Right cardiac atrium (tissue), 5 donors: ENCODE data around the gene SPACA4. TPM values are rescaled to one million over a fixed set of nuclear protein-coding genes. Genes with fewer than 3 reads are reported as not detected.

Experiments
- ATAC-seq, 2 donors: fragments of 200-7000 bp; cut with Tn5 transposase; one replicate each; pipeline versions ENCODE4 v1.8.0 to v1.9.1; 2020; ENCODE audit warnings: moderate library complexity in 2 of 2, mild to moderate bottlenecking in 1 of 2
- DNase-seq, 3 donors: peaks; one replicate each; pipeline ENCODE4 v3.0.0-alpha.2; 2020
- H3K27ac ChIP-seq: one replicate; pipeline ENCODE4 v1.5.1; 2013; ENCODE audit warnings: mild to moderate bottlenecking, low read length, control low read depth, moderate library complexity
- H3K27me3 ChIP-seq: one replicate; pipeline ENCODE4 v1.6.1; 2013; ENCODE audit not compliant: control insufficient read depth, insufficient read depth
- H3K4me1 ChIP-seq: one replicate; pipeline ENCODE4 v1.6.1; 2013; ENCODE audit warnings: low read length; ENCODE audit not compliant: control insufficient read depth, insufficient read depth
- H3K4me3 ChIP-seq: one replicate; pipeline ENCODE4 v1.5.1; 2013; ENCODE audit warnings: low read length, control low read depth
- H3K9me3 ChIP-seq: one replicate; pipeline ENCODE4 v1.6.1; 2013; ENCODE audit warnings: low read length; ENCODE audit not compliant: control insufficient read depth
- WGBS: extraction: QIAGEN DNeasy Blood & Tissue Kit; methylation state at CpG from one replicate; pipeline ENCODE4 v1.1.7; 2013; 5-methylcytosine and 5-hydroxymethylcytosine counted together
- intact Hi-C, 4 donors: fragments of 100-400 bp; cut with DNase I; formaldehyde crosslinking; loops; one replicate each; pipeline versions ENCODE4 v1.11.0 to v1.14.0; 2022 to 2023
- polyA plus RNA-seq: library from polyadenylated mRNA; stranded (reverse); fragments of 200-250 nt; gene quantifications from one replicate; pipeline ENCODE4 v1.2.3, GENCODE V29; 2013
- total RNA-seq, 4 donors: library from RNA; stranded (reverse); fragmentation: NEBNext Ultra II Directional; extraction: Animal tissue kit (Norgen Biotek cat#: 25700); gene quantifications; one replicate each; pipeline ENCODE4 v1.2.1, GENCODE V29; 2021
- donor health status: healthy with polysubstance abuse.
- donor health status: DM: no; HTN: yes; CAD: no.
- donor health status: DM: no; HTN: no; CAD: no.
- donor health status: DM: no; HTN: yes; CAD: no; lungs with severe emphysema.
- donor health status: DM: yes; HTN: yes; CAD: no.

SPACA4 gene
- total and polyA plus RNA-seq, 5 donors, result not detected

GRCh38 chr19:48635966-48636858 is 29.7 kb downstream of the SPACA4 start:
- WGBS, result 1% methylated on average over 35 of the region's 35 CpGs
- Histone ChIP-seq H3K4me3 (peak overlapping the region; percentile 57), H3K27me3 (no peaks in the 10 kb centered on the region), H3K9me3 (no peaks in the 10 kb centered on the region), H3K27ac (peak overlapping the region; percentile 81), H3K4me1 (peaks cover 7% of the 10 kb centered on the region)
- DNase-seq, result peak in 2 of 3 donors; percentile 82 to 87
- ATAC-seq, result no peak
- intact Hi-C loops, result no loop called here

DNA sequence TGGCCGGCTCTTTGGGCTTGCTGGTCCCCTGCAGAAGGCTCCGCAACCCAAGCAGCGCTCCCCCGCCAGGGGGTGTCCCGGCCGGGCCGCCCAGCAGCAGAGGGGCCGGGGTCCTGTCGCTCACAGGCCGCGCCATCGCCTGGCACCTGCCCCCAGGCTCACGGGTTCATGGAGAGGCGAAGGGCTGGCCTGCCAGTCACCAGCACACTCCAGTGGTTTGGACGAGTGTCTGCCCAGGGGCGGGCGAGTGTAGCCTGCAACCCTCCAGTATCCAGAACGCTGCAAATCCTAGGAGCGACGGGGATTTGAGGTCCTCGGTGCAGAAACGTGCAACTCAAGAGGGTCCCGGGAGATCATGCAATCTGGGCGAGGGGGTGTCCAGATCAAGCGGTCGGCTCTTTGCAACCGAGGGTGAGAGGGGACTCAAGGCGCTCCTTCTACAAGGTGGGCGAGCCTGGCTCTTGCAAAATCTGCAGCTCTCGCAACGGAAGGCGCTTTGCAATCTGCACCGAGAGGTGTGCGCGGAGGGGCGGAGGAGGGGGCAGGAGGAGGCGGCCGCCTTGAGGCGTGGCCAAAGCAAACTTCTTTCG is 30.4 kb downstream of the SPACA4 start, which contains the start of gene DBP:
Gene DBP, minus strand, starts transcription at position 521 of the 590 bp plus-strand sequence. Its CDS starts 385 bp downstream, at position 136.
- H3K27ac ChIP-seq, result peak within 1 kb of the TSS; percentile 94
- no peaks in the 10 kb centered on the region for H3K27me3 ChIP-seq
- peak within 1 kb of the TSS; percentile 57 for H3K4me3 ChIP-seq
- peaks cover 6% of the 10 kb centered on the region for H3K4me1 ChIP-seq
- no peaks in the 10 kb centered on the region for H3K9me3 ChIP-seq
- DNase-seq (peak; percentile 58 to 87 (median 85)), ATAC-seq (peak; percentile 0 to 2)
- WGBS, result under 1% methylated on average over 40 of the region's 40 CpGs
- intact Hi-C loops, result no loop called here

DNA sequence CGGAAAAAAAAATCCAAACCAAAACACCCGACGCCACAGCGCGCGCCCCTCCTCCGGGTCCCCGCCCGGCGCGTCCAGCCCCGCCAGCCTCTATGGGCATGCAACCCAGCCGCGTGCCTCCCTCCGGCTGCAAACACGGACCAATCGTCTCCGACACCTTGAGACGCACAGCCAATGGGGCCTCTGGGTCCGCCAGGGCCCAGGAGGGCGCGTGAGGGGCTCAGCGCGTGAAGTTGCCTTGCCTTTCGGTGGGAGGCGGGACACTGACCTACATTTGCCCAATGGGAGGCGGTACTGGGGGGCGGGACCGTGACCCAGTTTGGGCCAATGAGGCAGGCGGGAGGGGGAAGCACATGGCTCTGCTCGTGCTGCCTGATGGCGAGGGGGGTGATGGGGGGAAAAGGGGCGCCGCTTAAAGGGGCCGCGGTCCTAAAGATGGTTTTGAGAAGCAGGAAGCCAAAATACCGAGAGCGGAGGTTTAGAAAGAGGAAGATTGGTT is 31.0 kb downstream of the SPACA4 start:
- H3K4me1 ChIP-seq, result peaks cover 6% of the 10 kb centered on the region
- peak overlapping the region; percentile 94 for H3K27ac ChIP-seq
- under 1% methylated on average over 38 of the region's 38 CpGs for WGBS
- DNase-seq, result peak; percentile 99 to 100 (median 100)
- intact Hi-C loops, result no loop called here
- peak; percentile 85 to 87 for ATAC-seq
- H3K4me3 ChIP-seq, result peak overlapping the region; percentile 57
- H3K9me3 ChIP-seq, result no peaks in the 10 kb centered on the region
- H3K27me3 ChIP-seq, result no peaks in the 10 kb centered on the region

- peak; percentile 85 to 91 (median 91) for DNase-seq
Observed at GRCh38 chr19:48637948-48638830, 31.6 kb downstream of the SPACA4 start.

GRCh38 chr19:48638831-48639381 is 32.4 kb downstream of the SPACA4 start:
- WGBS, result 79% methylated on average over 16 of the region's 16 CpGs
- H3K4me3 ChIP-seq, result no peak overlapping the region
- intact Hi-C loops, result no loop called here

More at GRCh38 chr19:48637948-48638830, 31.6 kb downstream of the SPACA4 start:
- WGBS, result 8% methylated on average over 29 of the region's 29 CpGs
- H3K4me1 ChIP-seq, result peaks cover 6% of the 10 kb centered on the region
- H3K27ac ChIP-seq, result peak overlapping the region; percentile 94
- intact Hi-C loops, result no loop called here
- ATAC-seq, result peak; percentile 47 to 59
- peak overlapping the region; percentile 42 for H3K4me3 ChIP-seq
- H3K27me3 ChIP-seq, result no peaks in the 10 kb centered on the region
- no peaks in the 10 kb centered on the region for H3K9me3 ChIP-seq

DNA sequence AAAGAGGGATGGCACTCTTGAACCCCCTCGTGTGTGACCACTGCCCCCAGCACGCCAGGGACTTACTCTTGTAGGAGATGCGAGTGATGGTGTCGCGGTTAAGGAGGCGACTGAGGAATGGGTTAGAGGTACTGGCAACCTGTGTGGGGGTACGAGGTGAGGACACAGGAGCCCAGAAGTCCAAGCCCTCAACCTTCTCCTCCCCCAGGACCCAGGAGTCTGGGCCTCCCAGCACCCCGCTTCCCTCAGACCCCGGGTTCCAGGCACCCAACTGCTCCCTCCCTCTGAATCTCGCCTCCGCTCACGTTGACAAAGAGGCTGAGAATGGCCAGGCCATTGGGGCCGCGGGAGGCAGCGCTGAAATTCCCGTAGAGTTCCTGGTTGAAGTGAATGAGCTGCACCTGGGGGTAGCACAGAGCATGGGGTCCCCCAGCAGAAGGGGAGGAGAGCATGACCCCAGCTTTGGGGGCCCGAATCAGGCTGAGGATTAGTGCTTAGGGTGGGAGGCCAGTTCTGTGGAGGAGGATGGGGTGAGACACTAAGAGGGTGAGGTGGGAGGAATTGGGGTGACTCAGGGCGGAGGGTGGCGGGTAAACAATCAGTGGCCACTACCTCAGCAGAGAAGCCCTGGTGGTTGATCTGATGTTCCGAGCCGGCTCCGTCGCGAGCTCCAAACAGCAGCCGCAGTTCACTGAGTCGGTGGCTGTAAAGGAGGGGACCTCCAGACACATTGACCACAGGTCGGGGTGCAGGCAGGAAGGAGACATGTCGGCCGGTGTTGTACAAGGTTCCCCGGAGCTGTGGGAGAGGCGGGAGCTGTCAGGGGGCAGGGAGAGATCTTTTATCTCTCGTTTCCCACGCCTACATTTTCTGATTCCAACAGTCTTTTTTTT is 33.2 kb downstream of the SPACA4 start:
- DNase-seq, result peak in 2 of 3 donors; percentile 56 to 69
- WGBS, result 63% methylated on average over 33 of the region's 33 CpGs
- Histone ChIP-seq H3K4me1 (peaks cover 4% of the 10 kb centered on the region), H3K27me3 (no peaks in the 10 kb centered on the region), H3K9me3 (no peaks in the 10 kb centered on the region), H3K4me3 (no peak overlapping the region), H3K27ac (no peak overlapping the region)
- intact Hi-C loops, result loop anchor here in 2 of 4 donors (10.0 kb wide), 1 partner anchor 195 kb away; the partner anchor contains the start of gene HSD17B14 (in 2 of the 2)
- no peak for ATAC-seq

More at GRCh38 chr19:48638831-48639381, 32.4 kb downstream of the SPACA4 start:
- no peak for ATAC-seq
- H3K27ac ChIP-seq, result peak overlapping the region; percentile 94
- peaks cover 6% of the 10 kb centered on the region for H3K4me1 ChIP-seq
- DNase-seq, result peak in 2 of 3 donors; percentile 70 to 76
- H3K9me3 ChIP-seq, result no peaks in the 10 kb centered on the region
- no peaks in the 10 kb centered on the region for H3K27me3 ChIP-seq

DNA sequence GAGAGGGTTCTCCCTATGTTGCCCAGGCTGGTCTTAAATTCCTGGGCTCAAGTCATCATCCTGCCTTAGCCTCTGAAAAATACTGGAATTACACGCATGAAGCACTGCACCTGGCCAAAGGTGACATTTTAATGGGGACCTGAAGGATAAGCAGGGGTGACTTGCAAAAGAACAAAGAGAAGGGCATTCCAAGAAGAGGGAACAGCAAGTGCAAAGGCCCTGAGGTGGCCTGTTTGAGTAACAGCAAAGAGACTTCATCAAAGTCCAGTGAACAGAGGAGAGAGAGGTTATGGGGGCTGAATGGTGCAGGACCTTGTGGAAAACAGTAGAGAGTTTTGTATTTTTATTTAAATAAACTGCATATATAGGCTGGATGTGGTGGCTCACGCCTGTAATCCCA is 35.3 kb downstream of the SPACA4 start:
- Histone ChIP-seq H3K4me3 (no peak overlapping the region), H3K27ac (no peak overlapping the region), H3K27me3 (no peaks in the 10 kb centered on the region), H3K4me1 (no peaks in the 10 kb centered on the region), H3K9me3 (no peaks in the 10 kb centered on the region)
- 94% methylated on average over 2 of the region's 2 CpGs for WGBS
- no peak for ATAC-seq
- no peak for DNase-seq
- intact Hi-C loops, result loop anchor here in 2 of 4 donors (10.0 kb wide), 1 partner anchor 193 kb away; the partner anchor contains the start of gene HSD17B14 (in 2 of the 2)

DNA sequence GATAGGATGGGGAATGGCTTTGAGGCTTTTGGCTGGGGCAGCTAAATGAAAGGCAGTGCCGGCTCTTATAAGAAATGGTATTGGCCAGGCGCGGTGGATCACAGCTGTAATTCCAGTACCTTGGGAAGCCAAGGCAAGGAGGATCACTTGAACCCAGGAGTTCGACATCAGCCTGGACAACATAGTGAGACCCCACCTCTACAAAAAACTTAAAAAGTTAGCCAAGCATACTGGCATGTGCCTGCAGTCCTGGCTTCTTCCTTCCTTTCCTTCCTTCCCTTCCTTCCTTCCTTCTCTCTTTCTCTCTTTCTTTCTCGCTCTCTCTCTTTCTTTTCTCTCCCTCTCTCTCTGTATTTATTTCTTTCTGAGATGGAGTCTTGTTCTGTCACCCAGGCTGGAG is 36.3 kb downstream of the SPACA4 start:
- Histone ChIP-seq H3K27ac (no peak overlapping the region), H3K4me1 (no peaks in the 10 kb centered on the region), H3K9me3 (no peaks in the 10 kb centered on the region), H3K4me3 (no peak overlapping the region), H3K27me3 (no peaks in the 10 kb centered on the region)
- intact Hi-C loops, result loop anchor here in 2 of 4 donors (10.0 kb wide), 1 partner anchor 192 kb away; the partner anchor contains the start of gene HSD17B14 (in 2 of the 2)
- 88% methylated on average over 5 of the region's 5 CpGs for WGBS
- ATAC-seq (no peak), DNase-seq (no peak)

GRCh38 chr19:48644355-48644754 is 37.8 kb downstream of the SPACA4 start:
- H3K9me3 ChIP-seq, result no peaks in the 10 kb centered on the region
- intact Hi-C loops, result loop anchor here in 2 of 4 donors (10.0 kb wide), 1 partner anchor 190 kb away; the partner anchor contains the start of gene HSD17B14 (in 2 of the 2)
- DNase-seq, result no peak
- ATAC-seq, result no peak
- no peak overlapping the region for H3K27ac ChIP-seq
- no peaks in the 10 kb centered on the region for H3K4me1 ChIP-seq
- 74% methylated on average over 4 of the region's 4 CpGs for WGBS
- no peaks in the 10 kb centered on the region for H3K27me3 ChIP-seq
- H3K4me3 ChIP-seq, result no peak overlapping the region
